ENCODE measurements around the gene ZNF148.

The ZNF148 gene

DNA sequence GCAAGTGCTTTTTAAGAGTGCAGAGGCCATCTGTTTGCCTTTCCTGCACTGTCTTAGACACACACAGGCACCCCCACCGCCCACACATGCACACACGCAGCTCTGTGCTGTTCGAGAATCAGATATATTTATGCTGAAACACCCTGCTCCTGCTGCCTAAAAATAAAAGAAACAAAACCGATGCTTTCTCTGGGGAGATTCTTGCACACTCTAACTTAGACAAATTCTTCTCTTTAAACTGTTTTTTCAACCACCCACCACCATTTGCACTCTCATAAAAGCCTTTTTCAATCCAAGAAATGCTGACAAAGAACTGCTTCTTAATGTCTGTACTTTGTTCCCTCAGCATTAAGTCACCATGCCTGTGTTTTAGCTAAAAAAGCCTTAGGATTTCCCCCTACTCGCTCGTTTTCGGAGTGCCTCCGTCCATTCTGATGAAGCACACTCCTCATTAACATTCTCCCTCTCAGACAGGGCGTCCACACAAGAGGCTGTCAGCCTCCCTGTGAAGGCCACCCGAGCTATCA, 188.8 kb downstream of the ZNF148 start:
- no peak for DNase-seq

DNA sequence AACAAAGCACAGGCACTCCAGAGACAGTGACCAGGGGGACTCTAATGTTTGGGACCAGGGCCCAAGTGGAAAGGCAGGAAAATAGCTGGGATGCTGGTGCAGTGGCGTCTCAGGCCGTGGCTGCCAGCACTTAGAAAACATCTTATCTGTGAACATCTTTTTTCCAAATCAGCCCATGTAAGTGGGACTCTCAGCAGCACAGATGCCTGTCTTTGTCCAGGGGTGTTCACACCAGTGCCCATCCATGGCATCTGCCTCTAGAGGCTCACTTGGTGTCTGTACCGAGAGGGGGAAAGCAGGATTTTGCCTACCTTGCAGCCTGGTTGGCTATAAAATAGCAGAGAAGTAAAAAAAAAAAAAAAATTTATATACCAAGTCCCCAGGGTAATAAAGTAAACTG, 189.3 kb downstream of the ZNF148 start:
- no peak for DNase-seq

DNA sequence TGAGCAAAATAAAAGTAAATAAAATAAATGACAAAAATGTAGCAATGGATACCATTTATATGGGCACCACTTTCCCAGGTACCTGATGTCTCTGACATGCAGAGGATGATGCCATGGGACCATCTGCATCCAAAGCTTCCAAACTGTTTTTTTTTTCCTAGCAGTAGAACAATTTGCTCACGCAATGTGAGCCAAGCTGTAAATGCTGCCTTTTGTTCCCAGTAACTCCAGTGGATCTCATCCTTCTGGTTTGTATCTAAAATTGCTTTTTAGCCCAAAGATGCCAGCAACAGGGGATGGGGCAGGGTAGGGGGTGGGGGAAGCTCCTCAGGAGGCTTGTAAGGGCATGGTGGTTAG, 195.3 kb downstream of the ZNF148 start:
- no peak for DNase-seq

DNA sequence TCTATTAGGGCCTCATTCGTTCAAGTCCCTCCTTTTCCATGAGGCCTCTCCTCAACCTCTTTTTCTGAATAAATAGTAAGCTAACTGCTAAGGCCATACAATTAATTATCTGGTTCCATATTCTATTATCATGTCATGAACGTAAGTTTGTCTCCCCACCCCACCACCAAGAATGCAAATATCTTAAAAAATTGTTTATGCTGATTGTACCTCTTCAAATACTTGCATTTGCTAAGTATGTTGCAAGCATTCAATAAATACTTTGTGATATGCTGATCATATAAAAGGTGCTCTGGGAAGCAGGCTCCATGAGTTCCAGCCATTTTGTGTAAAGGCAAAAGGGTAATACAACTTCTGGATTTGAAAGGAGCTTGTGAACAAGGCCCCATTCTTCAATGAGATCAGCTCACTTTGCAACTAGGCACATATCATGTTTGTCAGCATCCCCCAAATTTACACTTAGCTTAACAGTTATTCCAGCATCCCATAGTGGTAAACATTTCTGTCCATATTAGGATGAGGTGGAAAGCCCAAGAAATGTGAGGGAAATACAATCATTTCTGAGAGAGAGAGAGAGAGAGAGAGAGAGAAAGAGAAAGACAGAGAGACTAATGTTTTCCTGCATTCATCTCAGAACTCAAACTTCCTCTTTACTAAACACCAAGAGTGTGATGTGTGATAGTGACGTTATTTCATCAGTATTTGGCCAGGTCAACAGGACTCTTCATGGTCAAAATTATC, 195.8 kb downstream of the ZNF148 start:
- DNase-seq, result no peak

DNA sequence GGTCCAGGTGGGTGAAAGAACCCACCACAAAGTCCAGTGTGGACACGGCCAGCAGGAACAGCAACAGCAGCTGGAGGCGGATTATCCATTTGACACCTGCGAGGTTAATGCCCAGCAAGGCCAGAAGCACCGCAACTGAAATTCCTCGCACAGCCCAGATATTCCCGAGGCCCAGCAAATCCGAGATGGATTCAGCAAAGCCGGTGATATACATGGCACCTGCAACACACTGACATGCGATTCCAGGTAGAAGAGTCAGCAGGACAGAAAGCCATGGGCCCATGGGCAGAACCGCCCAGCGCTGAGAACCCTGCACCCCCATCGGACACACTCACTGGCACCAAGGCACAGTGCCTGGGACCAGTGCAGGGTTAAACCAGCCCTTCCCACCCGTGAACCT, 197.4 kb downstream of the ZNF148 start:
- no peak for DNase-seq
